CD4-positive, alpha-beta memory T cell (primary cell): ENCODE results near the gene RAB20. TPM values are rescaled to one million over a fixed set of nuclear protein-coding genes. Genes with fewer than 3 reads are reported as not detected.

ENCODE experiments used
- CTCF ChIA-PET: fragments of 350-600 bp; sonication (Branson Sonifier 250); formaldehyde crosslinking; loops from one replicate; lab custom pipeline; 2021; ENCODE audit warnings: inconsistent platforms; ENCODE audit not compliant: partially characterized antibody; lab: Charles Lee
- POLR2A ChIA-PET: fragments of 350-600 bp; sonication (Branson Sonifier 250); formaldehyde crosslinking; loops from one replicate; lab custom pipeline; 2021; ENCODE audit not compliant: partially characterized antibody; lab: Charles Lee
- DNase-seq, 5 donors: peaks; one replicate each; pipeline versions ENCODE4 v3.0.0 to v3.0.0-alpha.2; 2020 to 2022; ENCODE audit warnings: mixed read lengths in 1 of 5
- H3K27ac ChIP-seq: one replicate; pipeline ENCODE4 v1.7.0; 2013; ENCODE audit warnings: low read depth, low read length
- H3K27me3 ChIP-seq: 2 replicates; pipeline ENCODE4 v1.7.0; 2013; ENCODE audit warnings: mild to moderate bottlenecking, low read length, moderate library complexity; ENCODE audit not compliant: insufficient read depth
- H3K36me3 ChIP-seq: 2 replicates; pipeline ENCODE4 v1.7.0; 2013; ENCODE audit warnings: mild to moderate bottlenecking, low read length, moderate library complexity; ENCODE audit not compliant: insufficient read depth
- H3K4me1 ChIP-seq: 2 replicates; pipeline ENCODE4 v1.7.0; 2013; ENCODE audit warnings: mild to moderate bottlenecking, low read length, moderate library complexity; ENCODE audit not compliant: insufficient read depth
- H3K4me3 ChIP-seq, 2 donors: one replicate each; pipeline ENCODE4 v1.7.0; 2013; ENCODE audit warnings: low read length in 2 of 2, mild to moderate bottlenecking in 1 of 2
- H3K9me3 ChIP-seq, 2 donors: one replicate each; pipeline ENCODE4 v1.7.0; 2013; ENCODE audit warnings: low read length in 2 of 2, control low read depth in 1 of 2; ENCODE audit not compliant: control insufficient read depth in 1 of 2
- H3K27ac Mint-ChIP-seq, 7 donors: one replicate each; pipeline ENCODE4 v1.8.0; 2020 to 2021; ENCODE audit warnings: mixed read lengths in 7 of 7, mild to moderate bottlenecking in 6 of 7, inconsistent platforms in 3 of 7, moderate library complexity in 3 of 7
- H3K27me3 Mint-ChIP-seq, 2 donors: one replicate each; pipeline ENCODE4 v1.8.0; 2020 to 2021; ENCODE audit warnings: mixed read lengths in 2 of 2
- H3K36me3 Mint-ChIP-seq, 2 donors: one replicate each; pipeline ENCODE4 v1.8.0; 2020 to 2021; ENCODE audit warnings: mixed read lengths in 2 of 2, inconsistent platforms in 1 of 2, mild to moderate bottlenecking in 1 of 2
- H3K4me1 Mint-ChIP-seq, 4 donors: one replicate each; pipeline ENCODE4 v1.8.0; 2020 to 2021; ENCODE audit warnings: mixed read lengths in 4 of 4, mild to moderate bottlenecking in 1 of 4
- H3K4me3 Mint-ChIP-seq, 8 donors: one replicate each; pipeline ENCODE4 v1.8.0; 2020 to 2021; ENCODE audit warnings: mixed read lengths in 8 of 8, mild to moderate bottlenecking in 7 of 8, moderate library complexity in 6 of 8, inconsistent platforms in 3 of 8
- H3K9me3 Mint-ChIP-seq, 8 donors: one replicate each; pipeline ENCODE4 v1.8.0; 2020 to 2021; ENCODE audit warnings: mixed read lengths in 8 of 8, mild to moderate bottlenecking in 5 of 8, inconsistent platforms in 3 of 8, moderate library complexity in 1 of 8
- intact Hi-C: fragments of 100-400 bp; cut with micrococcal nuclease; formaldehyde crosslinking; loops from one replicate; pipeline ENCODE4 v1.15.1; 2023
- polyA plus RNA-seq, 2 donors: library from polyadenylated mRNA; unstranded; fragments of 300-500 nt; fragmentation: Illumina TruSeq; gene quantifications; one replicate each; pipeline ENCODE4 v1.2.3, GENCODE V29; 2021
- total RNA-seq, 2 experiments: library from RNA; stranded (reverse); gene quantifications; one replicate each; pipeline ENCODE4 v1.2.3, GENCODE V29; 2021

The RAB20 gene
- total and polyA plus RNA-seq, 4 experiments from 2014 or later, result 2.2 to 5.7 (median 3.0) TPM

GRCh38 chr13:110497003-110497402 is 64.5 kb downstream of the RAB20 start:
- no peaks in the 10 kb centered on the region for H3K4me1 Mint-ChIP-seq
- peaks cover 0 to 5% (median 0%) of the 10 kb centered on the region in 8 donors for H3K9me3 Mint-ChIP-seq
- no peak overlapping the region for H3K27ac ChIP-seq
- no peaks in the 10 kb centered on the region for H3K36me3 ChIP-seq
- no peaks in the 10 kb centered on the region for H3K4me1 ChIP-seq
- H3K9me3 ChIP-seq, result no peaks in the 10 kb centered on the region
- ChIA-PET POLR2A (no interaction called here), CTCF (no interaction called here)
- H3K27ac Mint-ChIP-seq, result no peak overlapping the region
- no peak for DNase-seq
- H3K36me3 Mint-ChIP-seq, result no peaks in the 10 kb centered on the region
- H3K4me3 ChIP-seq, result no peak overlapping the region
- H3K27me3 ChIP-seq, result no peaks in the 10 kb centered on the region
- peaks cover 3 to 9% of the 10 kb centered on the region in 2 donors for H3K27me3 Mint-ChIP-seq
- no peak overlapping the region for H3K4me3 Mint-ChIP-seq
- intact Hi-C loops, result no loop called here

DNA sequence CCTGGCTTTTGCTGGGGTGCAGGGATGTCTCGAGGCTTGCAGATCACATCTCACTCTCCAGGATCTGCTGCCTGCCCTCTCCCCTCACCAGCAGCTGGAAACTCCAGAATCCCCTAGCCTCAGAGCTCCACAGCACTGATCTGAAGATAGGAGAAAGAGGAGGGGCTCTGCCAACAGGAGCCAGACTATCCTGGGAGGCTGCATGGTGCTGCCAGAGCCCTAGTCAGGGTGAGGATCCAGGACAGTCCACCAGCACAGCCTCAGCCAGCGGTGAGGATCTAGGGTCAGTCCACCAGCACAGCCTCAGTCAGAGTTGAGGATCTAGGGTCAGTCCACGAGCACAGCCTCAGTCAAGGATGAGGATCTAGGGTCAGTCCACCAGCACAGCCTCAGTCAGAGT is 65.2 kb downstream of the RAB20 start:
- Mint-ChIP-seq H3K9me3 (peaks cover 0 to 5% (median 0%) of the 10 kb centered on the region in 8 donors), H3K36me3 (no peaks in the 10 kb centered on the region), H3K4me1 (no peaks in the 10 kb centered on the region), H3K27ac (no peak overlapping the region), H3K4me3 (no peak overlapping the region), H3K27me3 (peaks cover 2 to 4% of the 10 kb centered on the region in 2 donors)
- H3K36me3 ChIP-seq, result no peaks in the 10 kb centered on the region
- H3K27me3 ChIP-seq, result no peaks in the 10 kb centered on the region
- intact Hi-C loops, result no loop called here
- CTCF ChIA-PET, result no interaction called here
- H3K4me1 ChIP-seq, result no peaks in the 10 kb centered on the region
- no peak overlapping the region for H3K4me3 ChIP-seq
- H3K9me3 ChIP-seq, result no peaks in the 10 kb centered on the region
- DNase-seq, result no peak
- POLR2A ChIA-PET, result no interaction called here
- no peak overlapping the region for H3K27ac ChIP-seq

DNA sequence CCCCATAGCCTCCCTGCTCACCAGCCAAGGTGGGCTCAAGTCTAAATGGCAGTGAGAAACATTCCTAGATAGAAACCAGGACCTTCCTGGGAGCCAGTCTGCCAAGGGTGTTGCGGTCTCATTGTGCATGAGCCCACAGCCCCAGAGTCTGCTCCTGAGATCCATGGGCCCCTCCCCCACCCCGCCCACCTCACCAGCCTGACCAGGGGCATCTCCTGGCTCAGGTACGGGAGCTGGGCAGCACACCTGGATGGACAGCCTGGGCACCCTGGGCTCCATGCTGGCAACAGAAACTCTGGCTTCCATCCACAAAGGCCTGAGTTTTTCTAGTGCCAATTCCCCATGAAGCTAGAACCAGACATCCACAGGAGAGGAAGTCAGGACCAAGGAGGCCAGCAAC is 65.6 kb downstream of the RAB20 start:
- Mint-ChIP-seq H3K9me3 (peaks cover 0 to 2% (median 0%) of the 10 kb centered on the region in 8 donors), H3K27ac (no peak overlapping the region), H3K4me1 (no peaks in the 10 kb centered on the region), H3K27me3 (peaks cover 2 to 3% of the 10 kb centered on the region in 2 donors), H3K4me3 (no peak overlapping the region), H3K36me3 (no peaks in the 10 kb centered on the region)
- ChIA-PET POLR2A (no interaction called here), CTCF (no interaction called here)
- no peaks in the 10 kb centered on the region for H3K4me1 ChIP-seq
- no peaks in the 10 kb centered on the region for H3K36me3 ChIP-seq
- no peaks in the 10 kb centered on the region for H3K9me3 ChIP-seq
- intact Hi-C loops, result no loop called here
- DNase-seq, result no peak
- no peak overlapping the region for H3K4me3 ChIP-seq
- no peaks in the 10 kb centered on the region for H3K27me3 ChIP-seq
- H3K27ac ChIP-seq, result no peak overlapping the region

GRCh38 chr13:110495376-110495775 is 66.1 kb downstream of the RAB20 start:
- Mint-ChIP-seq H3K9me3 (no peaks in the 10 kb centered on the region), H3K4me1 (no peaks in the 10 kb centered on the region), H3K4me3 (no peak overlapping the region), H3K27ac (no peak overlapping the region), H3K27me3 (no peaks in the 10 kb centered on the region), H3K36me3 (no peaks in the 10 kb centered on the region)
- Histone ChIP-seq H3K9me3 (no peaks in the 10 kb centered on the region), H3K27me3 (no peaks in the 10 kb centered on the region), H3K36me3 (no peaks in the 10 kb centered on the region), H3K27ac (no peak overlapping the region), H3K4me1 (no peaks in the 10 kb centered on the region), H3K4me3 (no peak overlapping the region)
- no peak for DNase-seq
- POLR2A ChIA-PET, result no interaction called here
- intact Hi-C loops, result no loop called here
- CTCF ChIA-PET, result no interaction called here

GRCh38 chr13:110493613-110494012 is 67.9 kb downstream of the RAB20 start:
- CTCF ChIA-PET, result no interaction called here
- no peak for DNase-seq
- intact Hi-C loops, result no loop called here
- no peak overlapping the region for H3K4me3 Mint-ChIP-seq
- H3K4me1 Mint-ChIP-seq, result no peaks in the 10 kb centered on the region
- Histone ChIP-seq H3K36me3 (no peaks in the 10 kb centered on the region), H3K9me3 (no peaks in the 10 kb centered on the region), H3K27ac (no peak overlapping the region), H3K27me3 (no peaks in the 10 kb centered on the region), H3K4me1 (no peaks in the 10 kb centered on the region), H3K4me3 (no peak overlapping the region)
- no peaks in the 10 kb centered on the region for H3K9me3 Mint-ChIP-seq
- H3K27ac Mint-ChIP-seq, result no peak overlapping the region
- POLR2A ChIA-PET, result no interaction called here
- no peaks in the 10 kb centered on the region for H3K27me3 Mint-ChIP-seq
- no peaks in the 10 kb centered on the region for H3K36me3 Mint-ChIP-seq

- intact Hi-C loops, result no loop called here
- H3K9me3 Mint-ChIP-seq, result no peaks in the 10 kb centered on the region
- H3K27me3 Mint-ChIP-seq, result no peaks in the 10 kb centered on the region
- H3K4me3 Mint-ChIP-seq, result no peak overlapping the region
- ChIA-PET CTCF (no interaction called here), POLR2A (no interaction called here)
- no peak overlapping the region for H3K27ac Mint-ChIP-seq
- no peak for DNase-seq
- H3K4me1 Mint-ChIP-seq, result no peaks in the 10 kb centered on the region
- H3K36me3 ChIP-seq, result no peaks in the 10 kb centered on the region
- no peaks in the 10 kb centered on the region for H3K9me3 ChIP-seq
- no peaks in the 10 kb centered on the region for H3K27me3 ChIP-seq
- no peaks in the 10 kb centered on the region for H3K36me3 Mint-ChIP-seq
- H3K4me1 ChIP-seq, result no peaks in the 10 kb centered on the region
- no peak overlapping the region for H3K27ac ChIP-seq
- H3K4me3 ChIP-seq, result no peak overlapping the region
Measured at GRCh38 chr13:110492679-110493593, 68.6 kb downstream of the RAB20 start.

- no peaks in the 10 kb centered on the region for H3K9me3 Mint-ChIP-seq
- H3K4me3 Mint-ChIP-seq, result no peak overlapping the region
- no peaks in the 10 kb centered on the region for H3K4me1 Mint-ChIP-seq
- CTCF ChIA-PET, result no interaction called here
- no peak overlapping the region for H3K27ac ChIP-seq
- no peaks in the 10 kb centered on the region for H3K4me1 ChIP-seq
- DNase-seq, result no peak
- H3K36me3 Mint-ChIP-seq, result no peaks in the 10 kb centered on the region
- intact Hi-C loops, result no loop called here
- H3K27ac Mint-ChIP-seq, result no peak overlapping the region
- no peak overlapping the region for H3K4me3 ChIP-seq
- POLR2A ChIA-PET, result no interaction called here
- no peaks in the 10 kb centered on the region for H3K36me3 ChIP-seq
- no peaks in the 10 kb centered on the region for H3K9me3 ChIP-seq
- no peaks in the 10 kb centered on the region for H3K27me3 Mint-ChIP-seq
- H3K27me3 ChIP-seq, result no peaks in the 10 kb centered on the region
Measured at GRCh38 chr13:110491869-110492678, 69.4 kb downstream of the RAB20 start.
